Measurements from ENCODE around the gene RALGDS.
A peak's percentile ranks its signal among the peaks of the same experiment; 100 is the strongest.

RALGDS gene

GRCh38 chr9:133139246-133140173 lies 18.5 kb upstream of the RALGDS start:
- no peak overlapping the region for H3K4me3 ChIP-seq (ENCODE audit: low read depth, low read length)
- no peak for DNase-seq (ENCODE audit: low read depth)

DNA sequence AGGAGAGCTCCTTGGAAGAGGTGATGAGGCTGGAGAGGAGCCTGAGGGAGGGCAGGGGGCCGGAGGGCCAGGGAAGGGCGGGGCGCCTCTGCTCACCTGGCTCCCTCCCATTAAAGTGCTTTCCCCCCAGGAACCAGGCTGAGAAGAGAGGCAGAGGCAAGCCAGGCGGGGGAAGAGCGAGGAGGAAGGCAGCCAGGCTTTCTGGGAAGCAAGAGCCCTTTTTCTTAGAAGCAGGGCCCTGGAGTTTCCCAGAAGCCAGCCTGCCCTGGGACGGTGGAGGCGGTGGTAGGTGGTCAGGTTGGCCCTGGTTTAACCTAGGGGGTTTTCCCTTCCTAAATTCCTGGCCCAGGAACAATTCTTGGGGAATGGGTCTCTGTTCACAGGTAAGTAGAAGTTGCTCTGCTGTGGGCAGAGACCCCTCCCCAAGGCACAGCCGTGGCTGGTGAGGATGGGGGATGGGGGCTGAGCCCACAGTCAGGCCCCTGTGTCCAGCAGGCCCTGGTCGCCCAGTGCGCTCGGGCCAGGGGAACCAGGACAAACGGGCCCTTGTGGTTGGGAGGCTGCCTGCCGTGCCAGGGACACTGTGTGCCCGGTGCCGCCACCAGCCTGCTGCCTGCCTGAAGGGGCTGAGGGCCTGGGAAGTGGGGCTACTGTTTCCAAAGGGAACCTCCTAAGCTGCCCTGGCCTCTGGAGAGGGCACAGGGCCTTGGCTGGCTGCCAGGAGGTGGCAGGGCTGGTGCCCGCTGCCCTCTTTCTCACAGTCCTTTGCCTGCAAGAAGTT lies 16.6 kb upstream of the RALGDS start:
- no peak overlapping the region for H3K4me3 ChIP-seq (ENCODE audit: low read depth, low read length)
- DNase-seq (ENCODE audit: low read depth) = no peak

DNA sequence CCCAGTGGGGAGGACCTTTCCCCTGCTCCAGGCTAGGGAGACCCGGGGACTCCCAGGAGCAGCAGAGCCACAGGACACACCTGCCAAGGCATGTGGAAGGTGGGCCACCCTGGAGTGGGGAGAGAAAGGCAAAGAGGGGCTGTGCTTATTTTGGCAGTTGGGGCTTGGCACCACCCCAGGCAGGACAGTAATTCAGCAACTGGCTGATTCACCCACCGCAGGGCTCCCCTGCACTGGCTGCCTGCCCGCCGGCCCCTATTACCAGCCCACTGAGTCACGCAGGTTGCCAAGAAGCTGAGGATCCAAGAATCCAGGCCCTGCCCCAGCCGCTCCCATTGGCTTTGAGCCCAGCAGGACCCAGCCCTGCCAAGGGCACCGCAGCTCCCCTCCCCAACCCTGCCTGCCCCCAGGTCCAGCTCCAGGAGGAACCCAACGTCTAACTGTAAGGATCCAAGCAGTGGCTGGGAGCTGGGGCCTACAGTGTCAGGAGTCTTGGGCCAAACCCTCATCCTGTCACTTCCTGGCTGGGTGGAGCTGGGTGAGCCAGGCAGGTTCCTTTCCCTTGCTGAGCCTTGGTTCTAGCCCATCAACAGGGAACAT lies 14.2 kb upstream of the RALGDS start:
- peak; percentile 54 for DNase-seq (ENCODE audit: low read depth)

GRCh38 chr9:133134388-133135145 lies 13.5 kb upstream of the RALGDS start:
- H3K4me3 ChIP-seq (ENCODE audit: low read depth, low read length) = no peak overlapping the region
- no peak for DNase-seq (ENCODE audit: low read depth)

More for the DNA sequence above, 14.2 kb upstream of the RALGDS start:
- no peak overlapping the region for H3K4me3 ChIP-seq (ENCODE audit: low read depth, low read length)

GRCh38 chr9:133133681-133134387 lies 12.8 kb upstream of the RALGDS start:
- no peak overlapping the region for H3K4me3 ChIP-seq (ENCODE audit: low read depth, low read length)
- peak; percentile 68 for DNase-seq (ENCODE audit: low read depth)

- H3K4me3 ChIP-seq (ENCODE audit: low read depth, low read length) = no peak overlapping the region
- DNase-seq (ENCODE audit: low read depth) = no peak
These were observed 11.1 kb upstream of the RALGDS start for GRCh38 chr9:133132174-133132573.

GRCh38 chr9:133131506-133131905 lies 10.5 kb upstream of the RALGDS start:
- no peak for DNase-seq (ENCODE audit: low read depth)
- no peak overlapping the region for H3K4me3 ChIP-seq (ENCODE audit: low read depth, low read length)

DNA sequence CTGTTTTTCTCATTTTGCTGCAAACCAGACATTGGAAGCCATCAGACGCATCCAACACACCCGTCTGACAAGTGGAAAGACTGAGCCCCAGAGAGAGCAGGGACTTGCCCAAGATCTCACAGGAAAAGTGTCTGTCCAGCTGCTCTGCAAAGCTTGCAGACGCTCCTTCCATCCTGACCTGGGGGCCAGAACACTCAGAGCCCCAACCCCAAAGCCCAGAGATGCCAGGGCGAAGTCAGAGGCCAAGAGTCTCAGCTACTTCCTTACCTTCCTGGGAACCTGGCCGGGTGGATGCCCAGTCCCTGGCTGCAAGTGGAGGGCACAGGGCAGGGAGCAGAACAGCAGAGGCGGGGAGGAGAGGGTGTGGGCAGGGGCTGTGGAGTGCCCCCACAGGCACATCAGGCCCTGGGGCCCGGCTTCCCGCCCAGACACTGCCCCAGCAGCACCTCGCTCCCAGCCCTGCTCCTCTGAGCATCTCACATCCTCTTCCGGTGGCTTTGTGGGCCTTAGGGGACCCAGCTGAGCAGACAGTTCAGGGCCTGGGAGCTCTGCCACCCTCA lies 9.7 kb upstream of the RALGDS start:
- no peak for DNase-seq (ENCODE audit: low read depth)
- H3K4me3 ChIP-seq (ENCODE audit: low read depth, low read length) = no peak overlapping the region

- no peak overlapping the region for H3K4me3 ChIP-seq (ENCODE audit: low read depth, low read length)
- no peak for DNase-seq (ENCODE audit: low read depth)
These were observed 8.2 kb upstream of the RALGDS start for GRCh38 chr9:133129001-133129795.

- H3K4me3 ChIP-seq (ENCODE audit: low read depth, low read length) = no peak overlapping the region
These were observed 7.1 kb upstream of the RALGDS start for GRCh38 chr9:133128152-133128551.

DNA sequence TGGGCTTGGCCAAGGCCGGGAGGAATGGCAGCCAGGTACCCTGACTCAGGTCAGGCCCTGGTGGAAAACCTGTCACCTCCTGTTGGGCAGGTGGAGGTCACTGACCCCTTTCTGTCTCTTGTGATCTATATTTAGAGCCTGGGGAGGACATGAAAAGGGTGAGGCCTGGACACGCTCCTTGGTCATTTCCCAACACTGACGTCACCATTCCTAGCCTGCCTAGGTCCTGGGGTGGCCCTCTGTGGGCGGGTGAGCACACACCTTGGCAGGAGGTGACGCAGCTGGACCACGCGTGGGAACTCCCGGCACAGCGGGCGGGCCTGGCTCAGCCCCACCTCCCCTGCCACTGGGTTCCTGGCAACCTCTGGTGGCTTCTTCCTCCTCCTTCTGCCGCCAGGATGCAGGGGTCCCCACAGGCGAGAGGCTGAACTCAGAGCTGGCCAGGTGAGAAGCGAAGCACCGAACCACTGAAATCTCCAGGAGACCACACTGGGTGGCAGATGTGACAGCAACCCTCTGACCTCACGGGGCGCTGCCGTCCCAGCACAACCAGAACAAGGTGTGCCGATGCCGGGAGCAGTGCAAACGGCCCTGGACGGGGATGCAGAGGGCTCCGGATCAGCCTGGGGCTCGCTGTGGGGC lies 6.4 kb upstream of the RALGDS start:
- no peak for DNase-seq (ENCODE audit: low read depth)
- H3K4me3 ChIP-seq (ENCODE audit: low read depth, low read length) = no peak overlapping the region

More at GRCh38 chr9:133128152-133128551, 7.1 kb upstream of the RALGDS start:
- DNase-seq (ENCODE audit: low read depth) = no peak

GRCh38 chr9:133126697-133127339 lies 5.8 kb upstream of the RALGDS start:
- no peak overlapping the region for H3K4me3 ChIP-seq (ENCODE audit: low read depth, low read length)
- no peak for DNase-seq (ENCODE audit: low read depth)

GRCh38 chr9:133125941-133126696 lies 5.1 kb upstream of the RALGDS start:
- no peak overlapping the region for H3K4me3 ChIP-seq (ENCODE audit: low read depth, low read length)
- no peak for DNase-seq (ENCODE audit: low read depth)

GRCh38 chr9:133124907-133125275 lies 3.9 kb upstream of the RALGDS start:
- H3K4me3 ChIP-seq (ENCODE audit: low read depth, low read length) = no peak overlapping the region
- DNase-seq (ENCODE audit: low read depth) = no peak

DNA sequence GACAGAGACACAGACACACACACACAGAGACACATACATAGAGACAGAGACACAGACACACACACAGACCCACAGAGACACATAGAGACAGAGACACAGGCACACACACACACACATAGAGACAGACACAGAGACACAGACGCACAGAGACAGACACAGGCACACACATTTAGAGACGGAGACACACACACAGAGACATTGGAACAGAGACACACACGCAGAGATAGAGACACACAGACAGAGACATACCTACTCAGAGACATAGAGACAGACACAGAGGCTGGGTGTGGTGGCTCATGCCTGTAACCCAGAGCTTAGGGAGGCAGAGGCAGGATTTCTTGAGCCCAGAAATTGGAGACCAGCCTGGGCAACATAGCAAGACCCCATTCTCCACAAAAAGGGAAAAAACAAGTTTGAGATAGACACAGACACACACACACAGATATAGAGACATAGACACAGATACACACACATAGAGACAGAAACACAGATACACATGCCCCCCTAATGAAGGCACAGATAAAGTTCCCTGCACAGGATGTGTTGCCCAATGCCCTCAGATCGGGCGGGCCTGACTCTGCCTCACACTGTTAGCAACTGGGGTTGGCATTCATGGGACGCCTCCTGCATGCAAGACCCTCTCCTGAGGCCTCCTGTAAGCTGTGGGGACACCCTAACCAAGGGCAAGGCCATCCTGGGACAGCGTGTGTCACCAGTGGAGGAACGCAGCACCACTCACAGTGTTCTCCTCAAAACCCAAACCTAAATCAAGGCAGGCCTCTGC lies 3.3 kb upstream of the RALGDS start:
- no peak overlapping the region for H3K4me3 ChIP-seq (ENCODE audit: low read depth, low read length)
- DNase-seq (ENCODE audit: low read depth) = no peak
